Thymus (tissue), 11 donors: Measurements from ENCODE around the gene RAB31. TPM values are rescaled to one million over a fixed set of nuclear protein-coding genes. Genes with fewer than 3 reads are reported as not detected.

Source experiments
- DNase-seq, 9 donors: peaks; one replicate each; pipeline ENCODE4 v3.0.0-alpha.2; 2013; ENCODE audit warnings: low spot score in 9 of 9, low read depth in 6 of 9, missing footprints in 1 of 9
- H3K27ac ChIP-seq, 2 donors: one replicate each; pipeline ENCODE4 v1.5.1; 2013; ENCODE audit warnings: control low read depth in 1 of 2, low read depth in 1 of 2, low read length in 1 of 2, mild to moderate bottlenecking in 1 of 2, moderate library complexity in 1 of 2
- H3K27me3 ChIP-seq, 2 donors: one replicate each; pipeline ENCODE4 v1.5.1; 2013; ENCODE audit warnings: low read length in 1 of 2; ENCODE audit not compliant: control insufficient read depth in 2 of 2, insufficient read depth in 1 of 2
- H3K36me3 ChIP-seq, 2 donors: one replicate each; pipeline ENCODE4 v1.5.1; 2013; ENCODE audit warnings: low read length in 1 of 2, mild to moderate bottlenecking in 1 of 2, moderate library complexity in 1 of 2; ENCODE audit not compliant: control insufficient read depth in 2 of 2, insufficient read depth in 2 of 2
- H3K4me1 ChIP-seq, 2 donors: one replicate each; pipeline ENCODE4 v1.5.1; 2013; ENCODE audit warnings: low read length in 2 of 2; ENCODE audit not compliant: control insufficient read depth in 2 of 2, insufficient read depth in 2 of 2
- H3K4me3 ChIP-seq, 2 donors: one replicate each; pipeline ENCODE4 v1.5.1; 2013; ENCODE audit warnings: low read length in 2 of 2, control low read depth in 1 of 2, mild to moderate bottlenecking in 1 of 2
- H3K9me3 ChIP-seq, 2 donors: one replicate each; pipeline ENCODE4 v1.5.1; 2013; ENCODE audit warnings: low read length in 1 of 2, mild to moderate bottlenecking in 1 of 2; ENCODE audit not compliant: control insufficient read depth in 2 of 2, insufficient read depth in 1 of 2
- WGBS: extraction: QIAGEN DNeasy Blood & Tissue Kit; methylation state at CpG from one replicate; pipeline ENCODE4 v1.1.7; 2013; 5-methylcytosine and 5-hydroxymethylcytosine counted together
- polyA plus RNA-seq: library from polyadenylated mRNA; stranded (reverse); fragments of 200-250 nt; gene quantifications from one replicate; pipeline ENCODE4 v1.2.3, GENCODE V29; 2013
- total RNA-seq: library from RNA; stranded (reverse); fragments of 120-200 nt; gene quantifications from one replicate; pipeline ENCODE4 v1.2.4, GENCODE V29; 2013
- donor health status: healthy.

The RAB31 gene
- total and polyA plus RNA-seq, 2 donors: 10.1 to 17.8 TPM

- no peak for DNase-seq
- no peaks in the 10 kb centered on the region for H3K36me3 ChIP-seq
- no peak overlapping the region for H3K27ac ChIP-seq
- no peaks in the 10 kb centered on the region for H3K27me3 ChIP-seq
- H3K4me1 ChIP-seq: peaks cover 0 to 7% of the 10 kb centered on the region in 2 donors
- WGBS: 100% methylated on average over 1 of the region's 1 CpG
- no peaks in the 10 kb centered on the region for H3K9me3 ChIP-seq
- no peak overlapping the region for H3K4me3 ChIP-seq
Observed at GRCh38 chr18:9746958-9747357, 38.9 kb downstream of the RAB31 start.

GRCh38 chr18:9749611-9750010 is 41.5 kb downstream of the RAB31 start:
- 94% methylated on average over 4 of the region's 4 CpGs for WGBS
- H3K9me3 ChIP-seq: no peaks in the 10 kb centered on the region
- DNase-seq: no peak
- H3K36me3 ChIP-seq: no peaks in the 10 kb centered on the region
- H3K27me3 ChIP-seq: no peaks in the 10 kb centered on the region
- H3K27ac ChIP-seq: no peak overlapping the region
- no peaks in the 10 kb centered on the region for H3K4me1 ChIP-seq
- no peak overlapping the region for H3K4me3 ChIP-seq

DNA sequence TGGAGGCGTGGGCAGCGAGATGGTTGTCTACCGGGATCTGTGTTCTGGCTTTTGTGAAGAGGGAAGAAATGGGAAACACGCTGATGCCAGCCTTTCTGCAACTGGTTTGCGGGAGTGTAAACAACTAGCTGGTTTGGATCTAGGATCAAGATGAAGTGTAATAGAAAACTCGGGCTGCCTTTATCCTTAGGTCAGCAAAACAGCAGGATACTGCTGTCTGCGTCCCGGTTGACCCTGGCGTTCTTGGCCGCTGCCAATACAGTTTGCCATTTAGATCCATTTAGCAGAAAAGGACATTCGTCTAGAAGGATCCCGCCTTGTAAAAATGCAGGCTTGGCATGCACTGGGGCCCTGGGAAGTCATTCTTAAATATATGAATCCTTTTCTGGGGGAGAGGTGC is 42.0 kb downstream of the RAB31 start:
- DNase-seq: no peak
- no peaks in the 10 kb centered on the region for H3K4me1 ChIP-seq
- H3K4me3 ChIP-seq: no peak overlapping the region
- no peaks in the 10 kb centered on the region for H3K9me3 ChIP-seq
- 90% methylated on average over 12 of the region's 12 CpGs for WGBS
- no peak overlapping the region for H3K27ac ChIP-seq
- H3K27me3 ChIP-seq: no peaks in the 10 kb centered on the region
- H3K36me3 ChIP-seq: no peaks in the 10 kb centered on the region

- H3K9me3 ChIP-seq: no peaks in the 10 kb centered on the region
- 88% methylated on average over 11 of the region's 11 CpGs for WGBS
- H3K27me3 ChIP-seq: no peaks in the 10 kb centered on the region
- H3K36me3 ChIP-seq: no peaks in the 10 kb centered on the region
- DNase-seq: no peak
- no peaks in the 10 kb centered on the region for H3K4me1 ChIP-seq
- no peak overlapping the region for H3K4me3 ChIP-seq
- no peak overlapping the region for H3K27ac ChIP-seq
Observed at GRCh38 chr18:9750606-9751304, 42.7 kb downstream of the RAB31 start.

GRCh38 chr18:9751371-9752031 is 43.4 kb downstream of the RAB31 start:
- Histone ChIP-seq H3K36me3 (no peaks in the 10 kb centered on the region), H3K4me1 (no peaks in the 10 kb centered on the region), H3K27ac (no peak overlapping the region), H3K4me3 (no peak overlapping the region), H3K9me3 (no peaks in the 10 kb centered on the region), H3K27me3 (no peaks in the 10 kb centered on the region)
- DNase-seq: no peak
- WGBS: 96% methylated on average over 8 of the region's 8 CpGs

DNA sequence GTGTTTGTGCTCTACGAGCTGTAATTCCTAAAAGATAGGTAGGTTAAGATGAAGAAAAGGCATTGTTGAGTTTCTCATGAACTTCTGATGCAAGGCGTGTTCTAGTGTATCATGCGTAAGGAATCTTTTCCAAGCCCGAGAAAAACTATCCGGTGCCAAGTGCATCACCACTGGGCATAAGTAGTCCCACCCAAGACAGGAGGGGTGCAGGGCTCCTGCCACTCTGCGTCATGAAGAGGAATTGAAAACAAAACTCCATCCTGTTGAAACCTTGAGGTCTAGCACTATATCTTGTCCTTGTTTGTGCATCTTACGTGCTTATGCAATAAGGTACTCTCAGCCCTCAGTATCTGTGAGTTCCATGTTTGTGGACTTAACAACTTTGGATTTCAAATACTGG is 45.7 kb downstream of the RAB31 start:
- no peak overlapping the region for H3K27ac ChIP-seq
- WGBS: 98% methylated on average over 7 of the region's 7 CpGs
- DNase-seq: no peak

GRCh38 chr18:9755110-9755509 is 47.0 kb downstream of the RAB31 start:
- peaks cover 2 to 13% of the 10 kb centered on the region in 2 donors for H3K4me1 ChIP-seq
- H3K27me3 ChIP-seq: no peaks in the 10 kb centered on the region
- no peak overlapping the region for H3K4me3 ChIP-seq
- no peaks in the 10 kb centered on the region for H3K36me3 ChIP-seq
- no peak for DNase-seq
- H3K9me3 ChIP-seq: no peaks in the 10 kb centered on the region
- 95% methylated on average over 3 of the region's 3 CpGs for WGBS
- no peak overlapping the region for H3K27ac ChIP-seq

More for the DNA sequence above, 45.7 kb downstream of the RAB31 start:
- H3K36me3 ChIP-seq: no peaks in the 10 kb centered on the region
- peaks cover under 1 to 8% of the 10 kb centered on the region in 2 donors for H3K4me1 ChIP-seq
- no peaks in the 10 kb centered on the region for H3K27me3 ChIP-seq
- H3K4me3 ChIP-seq: no peak overlapping the region
- no peaks in the 10 kb centered on the region for H3K9me3 ChIP-seq

GRCh38 chr18:9755615-9756014 is 47.5 kb downstream of the RAB31 start:
- no peak overlapping the region for H3K4me3 ChIP-seq
- peaks cover 2 to 13% of the 10 kb centered on the region in 2 donors for H3K4me1 ChIP-seq
- 72% methylated on average over 3 of the region's 3 CpGs for WGBS
- H3K9me3 ChIP-seq: no peaks in the 10 kb centered on the region
- H3K27me3 ChIP-seq: no peaks in the 10 kb centered on the region
- H3K36me3 ChIP-seq: no peaks in the 10 kb centered on the region
- no peak for DNase-seq
- no peak overlapping the region for H3K27ac ChIP-seq

GRCh38 chr18:9756271-9756932 is 48.3 kb downstream of the RAB31 start:
- no peak for DNase-seq
- H3K36me3 ChIP-seq: no peaks in the 10 kb centered on the region
- H3K27me3 ChIP-seq: no peaks in the 10 kb centered on the region
- H3K4me3 ChIP-seq: no peak overlapping the region
- no peaks in the 10 kb centered on the region for H3K9me3 ChIP-seq
- 97% methylated on average over 4 of the region's 4 CpGs for WGBS
- peaks cover 2 to 13% of the 10 kb centered on the region in 2 donors for H3K4me1 ChIP-seq
- H3K27ac ChIP-seq: no peak overlapping the region
